Psoas muscle (tissue), 8 donors: ENCODE data around the gene POMT1. TPM values are rescaled to one million over a fixed set of nuclear protein-coding genes. Genes with fewer than 3 reads are reported as not detected.

ENCODE experiments used
- ATAC-seq, 4 donors: fragments of 200-7000 bp; cut with Tn5 transposase; one replicate each; pipeline ENCODE4 v1.9.1; 2020; ENCODE audit warnings: moderate library complexity in 3 of 4, mild to moderate bottlenecking in 2 of 4
- DNase-seq, 2 donors: peaks; one replicate each; pipeline ENCODE4 v3.0.0-alpha.2; 2020
- H3K27ac ChIP-seq: fragments of 200-600 bp; one replicate; pipeline ENCODE4 v1.8.0; 2022
- H3K27me3 ChIP-seq, 3 donors: fragments of 200-600 bp in 1 of 3; one replicate each; pipeline versions ENCODE4 v1.6.1 to v1.8.0; 2013 to 2022; ENCODE audit warnings: low read length in 2 of 3, mild to moderate bottlenecking in 2 of 3, moderate library complexity in 1 of 3; ENCODE audit not compliant: insufficient read depth in 3 of 3
- H3K36me3 ChIP-seq, 2 donors: fragments of 200-600 bp in 1 of 2; one replicate each; pipeline versions ENCODE4 v1.6.1 to v1.8.0; 2013 to 2022; ENCODE audit warnings: low read depth in 1 of 2, mild to moderate bottlenecking in 1 of 2, moderate library complexity in 1 of 2; ENCODE audit not compliant: insufficient read depth in 1 of 2
- H3K4me1 ChIP-seq: fragments of 200-600 bp; one replicate; pipeline ENCODE4 v1.8.0; 2022
- H3K4me3 ChIP-seq: fragments of 200-600 bp; one replicate; pipeline ENCODE4 v1.8.0; 2022; ENCODE audit warnings: mild to moderate bottlenecking
- H3K9me3 ChIP-seq: fragments of 200-600 bp; one replicate; pipeline ENCODE4 v1.8.0; 2022
- WGBS, 3 donors: extraction: QIAGEN DNeasy Blood & Tissue Kit; methylation state at CpG; one replicate each; pipeline versions ENCODE4 v1.1.6 to v1.1.7; 2013; 5-methylcytosine and 5-hydroxymethylcytosine counted together
- intact Hi-C, 2 donors: fragments of 100-400 bp; cut with DNase I; formaldehyde crosslinking; loops; one replicate each; pipeline versions ENCODE4 v1.11.0 to v1.14.2; 2022
- polyA plus RNA-seq, 3 donors: library from polyadenylated mRNA; stranded (reverse); fragments of 200-250 nt; gene quantifications; one replicate each; pipeline ENCODE4 v1.2.3, GENCODE V29; 2013
- total RNA-seq, 4 donors: library from RNA; stranded (reverse); fragmentation: NEBNext Ultra II Directional in 2 of 4; extraction: Animal tissue kit (Norgen Biotek cat#: 25700) in 2 of 4; gene quantifications; one replicate each; pipeline versions ENCODE4 v1.2.1 to v1.2.4, GENCODE V29; 2021 to 2023
- TF ChIP-seq, protein P1 (sequence below): fragments of 200-600 bp; IDR thresholded peaks from one replicate; pipeline ENCODE4 v1.8.0; 2022; ENCODE audit warnings: antibody characterized with exemption
- donor health status: healthy with polysubstance abuse.
- donor health status: DM: no; HTN: no; CAD: no; lungs with moderate emphysema.
- donor health status: Bipolar disorder and iron deficiency.
- donor health status: healthy.
- donor health status: DM: yes; HTN: yes; CAD: no.
- donor health status: DM: no; HTN: no; CAD: no.
- donor health status: DM: no; HTN: no; CAD: no.
- donor health status: DM: yes; HTN: yes; CAD: no.

POMT1 gene
- total and polyA plus RNA-seq, 7 donors = 10.9 to 30.8 (median 15.6) TPM

DNA sequence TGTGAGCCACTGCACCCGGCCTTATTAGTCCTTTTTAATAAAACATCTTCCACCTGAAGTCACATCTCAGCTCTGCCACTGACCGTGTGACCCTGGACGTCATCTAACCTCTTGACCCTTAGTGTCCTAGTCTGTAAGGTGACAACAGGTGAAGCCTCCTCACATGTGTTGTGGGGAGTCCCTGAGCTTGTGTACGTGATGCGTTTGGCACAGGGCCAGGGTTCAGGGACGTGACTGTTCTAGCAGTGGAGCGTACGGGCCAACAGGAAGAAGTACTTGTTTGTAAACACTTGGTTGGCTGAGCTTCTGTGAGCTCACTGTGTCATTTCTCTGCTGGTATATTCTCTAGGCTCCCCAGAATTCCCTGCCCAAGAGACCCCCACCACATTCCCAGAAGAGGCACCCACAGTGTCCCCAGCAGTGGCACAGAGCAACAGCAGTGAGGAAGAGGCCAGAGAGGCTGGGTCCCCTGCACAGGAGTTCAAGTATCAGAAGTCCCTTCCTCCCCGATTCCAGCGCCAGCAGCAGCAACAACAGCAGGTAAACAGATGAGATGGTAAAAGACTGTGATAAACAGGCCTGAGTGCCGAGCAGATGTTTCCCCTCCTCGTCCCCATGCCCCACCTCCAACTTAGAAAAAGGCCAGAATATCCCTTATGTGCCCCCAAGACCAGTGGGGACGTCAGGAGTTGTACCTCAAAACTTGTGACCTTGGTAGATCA, 35.3 kb upstream of the POMT1 start:
- intact Hi-C loops = no loop called here
- peaks cover 10 to 100% of the 10 kb centered on the region in 2 donors for H3K36me3 ChIP-seq
- H3K9me3 ChIP-seq = no peaks in the 10 kb centered on the region
- DNase-seq (no peak), ATAC-seq (peak in 1 of 4 donors; percentile 29)
- H3K27ac ChIP-seq = no peak overlapping the region
- 68 to 82% (median 77%) methylated on average over 13 of the region's 13 CpGs for WGBS, 3 donors
- H3K4me3 ChIP-seq = no peak overlapping the region
- no peaks in the 10 kb centered on the region for H3K27me3 ChIP-seq
- H3K4me1 ChIP-seq = no peaks in the 10 kb centered on the region
- TF ChIP-seq, protein P1, sequence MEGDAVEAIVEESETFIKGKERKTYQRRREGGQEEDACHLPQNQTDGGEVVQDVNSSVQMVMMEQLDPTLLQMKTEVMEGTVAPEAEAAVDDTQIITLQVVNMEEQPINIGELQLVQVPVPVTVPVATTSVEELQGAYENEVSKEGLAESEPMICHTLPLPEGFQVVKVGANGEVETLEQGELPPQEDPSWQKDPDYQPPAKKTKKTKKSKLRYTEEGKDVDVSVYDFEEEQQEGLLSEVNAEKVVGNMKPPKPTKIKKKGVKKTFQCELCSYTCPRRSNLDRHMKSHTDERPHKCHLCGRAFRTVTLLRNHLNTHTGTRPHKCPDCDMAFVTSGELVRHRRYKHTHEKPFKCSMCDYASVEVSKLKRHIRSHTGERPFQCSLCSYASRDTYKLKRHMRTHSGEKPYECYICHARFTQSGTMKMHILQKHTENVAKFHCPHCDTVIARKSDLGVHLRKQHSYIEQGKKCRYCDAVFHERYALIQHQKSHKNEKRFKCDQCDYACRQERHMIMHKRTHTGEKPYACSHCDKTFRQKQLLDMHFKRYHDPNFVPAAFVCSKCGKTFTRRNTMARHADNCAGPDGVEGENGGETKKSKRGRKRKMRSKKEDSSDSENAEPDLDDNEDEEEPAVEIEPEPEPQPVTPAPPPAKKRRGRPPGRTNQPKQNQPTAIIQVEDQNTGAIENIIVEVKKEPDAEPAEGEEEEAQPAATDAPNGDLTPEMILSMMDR = no peak

DNA sequence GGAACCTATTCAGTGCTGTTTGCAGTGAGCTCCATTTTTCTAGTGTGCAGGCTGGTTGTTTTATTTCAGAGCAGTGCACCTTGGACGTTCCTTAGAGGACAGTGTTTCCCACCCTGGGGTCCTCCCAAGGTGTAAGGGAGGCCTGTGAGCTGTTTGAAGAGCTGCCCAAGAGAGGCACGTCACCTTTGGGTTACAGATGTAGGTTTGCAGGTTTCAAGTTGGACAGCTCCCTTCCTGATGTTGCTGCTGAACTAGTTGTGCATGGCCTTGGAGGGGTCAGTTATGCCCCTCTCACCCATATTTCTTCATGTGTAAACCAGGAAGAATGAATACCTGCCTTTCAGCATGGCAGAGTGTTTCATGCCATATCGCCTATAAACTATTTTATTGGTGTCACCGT, 34.7 kb upstream of the POMT1 start:
- intact Hi-C loops = no loop called here
- Histone ChIP-seq H3K9me3 (no peaks in the 10 kb centered on the region), H3K4me3 (no peak overlapping the region), H3K27ac (no peak overlapping the region), H3K4me1 (no peaks in the 10 kb centered on the region), H3K36me3 (peaks cover 9 to 100% of the 10 kb centered on the region in 2 donors), H3K27me3 (no peaks in the 10 kb centered on the region)
- 89 to 94% (median 90%) methylated on average over 4 of the region's 4 CpGs for WGBS, 3 donors
- TF ChIP-seq, protein P1 = no peak
- ATAC-seq = no peak
- DNase-seq = no peak

DNA sequence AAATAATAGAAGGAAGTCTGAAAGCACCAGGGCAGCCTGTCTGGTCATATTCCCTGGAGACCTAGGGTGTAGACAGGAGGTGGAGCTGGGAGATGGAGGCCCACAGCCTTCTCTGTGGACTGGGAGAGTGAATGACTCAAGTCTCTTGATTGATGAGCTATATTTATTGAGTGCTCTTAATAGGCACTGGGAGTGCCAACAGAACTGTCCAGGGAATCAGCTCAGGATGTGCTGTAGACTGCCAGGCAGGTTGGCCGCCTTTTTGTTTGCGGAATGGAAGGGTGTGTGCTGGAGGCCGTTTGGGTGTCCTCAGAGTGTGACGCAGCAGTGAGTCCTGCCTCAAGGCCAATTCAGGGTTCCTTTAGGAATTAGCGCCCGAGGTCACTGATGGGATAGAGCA, 33.4 kb upstream of the POMT1 start:
- Histone ChIP-seq H3K27me3 (no peaks in the 10 kb centered on the region), H3K4me1 (no peaks in the 10 kb centered on the region), H3K27ac (no peak overlapping the region), H3K36me3 (peaks cover 7 to 100% of the 10 kb centered on the region in 2 donors), H3K9me3 (no peaks in the 10 kb centered on the region), H3K4me3 (no peak overlapping the region)
- intact Hi-C loops = no loop called here
- peak in 2 of 4 donors; percentile 9 to 26 for ATAC-seq
- DNase-seq = peak; percentile 45 to 65
- WGBS, 3 donors = 87 to 92% (median 89%) methylated on average over 6 of the region's 6 CpGs
- TF ChIP-seq, protein P1 = no peak

DNA sequence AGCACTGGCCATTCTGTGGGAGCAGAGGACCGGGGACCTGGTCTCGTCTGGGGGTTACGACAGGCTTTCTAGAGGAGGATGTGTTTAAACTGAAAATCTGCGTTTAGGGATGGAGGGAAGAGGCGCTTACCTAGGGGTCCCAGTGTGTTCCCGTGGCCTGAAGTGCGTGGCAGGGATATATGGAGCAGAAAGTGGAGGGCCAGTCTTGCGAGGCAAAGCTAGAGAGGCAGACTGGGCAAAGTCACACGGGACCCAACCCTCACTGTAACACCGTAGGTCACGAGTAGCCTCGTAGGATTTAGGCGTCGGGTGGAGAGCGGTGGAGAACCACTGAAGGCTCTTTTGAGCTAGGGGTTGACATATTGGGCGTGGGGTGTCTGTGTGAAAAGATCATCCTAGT, 32.8 kb upstream of the POMT1 start:
- DNase-seq (peak in 1 of 2 donors; percentile 22), ATAC-seq (no peak)
- no peak overlapping the region for H3K27ac ChIP-seq
- H3K36me3 ChIP-seq = peaks cover 8 to 100% of the 10 kb centered on the region in 2 donors
- intact Hi-C loops = loop anchor here in 1 of 2 donors (5.0 kb wide), 1 partner anchor 38 kb away; no protein-coding TSS in a partner anchor
- no peaks in the 10 kb centered on the region for H3K4me1 ChIP-seq
- 93 to 96% (median 93%) methylated on average over 16 of the region's 16 CpGs for WGBS, 3 donors
- H3K27me3 ChIP-seq = no peaks in the 10 kb centered on the region
- no peak overlapping the region for H3K4me3 ChIP-seq
- no peaks in the 10 kb centered on the region for H3K9me3 ChIP-seq
- TF ChIP-seq, protein P1 = no peak
